Measurements from ENCODE around the gene EDNRA. TPM values are rescaled to one million over a fixed set of nuclear protein-coding genes. Genes with fewer than 3 reads are reported as not detected.

EDNRA gene
- total and polyA plus RNA-seq, 8 donors = 0.58 to 24.6 (median 4.1) TPM; not detected in 1

DNA sequence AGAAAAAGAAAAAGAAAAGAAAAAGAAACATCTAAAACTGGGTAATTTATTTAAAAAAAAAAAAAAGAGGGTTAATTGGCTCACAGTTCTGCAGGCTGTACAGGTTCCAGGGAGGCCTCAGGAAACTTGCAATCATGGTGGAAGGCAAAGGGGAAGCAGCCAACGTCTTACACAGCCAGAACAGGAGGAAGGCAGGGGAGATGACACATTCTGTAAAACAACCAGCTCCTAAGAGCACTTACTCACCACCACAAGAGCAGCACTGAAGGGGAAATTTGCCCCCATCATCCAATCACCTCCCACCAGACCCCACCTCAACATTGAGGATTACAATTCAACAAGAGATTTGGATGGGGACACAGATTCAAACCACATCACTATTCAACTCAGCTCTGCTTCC, 99.5 kb downstream of the EDNRA start:
- intact Hi-C loops (cut with DNase I; ENCODE audit: low total_unique reads) = loop anchor here (10.0 kb wide), 1 partner anchor 416 kb away; no protein-coding TSS in a partner anchor
- Histone ChIP-seq H3K4me3 (no peak overlapping the region), H3K9me3 (peaks cover 0 to 11% (median 3%) of the 10 kb centered on the region in 4 donors), H3K27me3 (no peaks in the 10 kb centered on the region), H3K27ac (no peak overlapping the region), H3K36me3 (no peaks in the 10 kb centered on the region), H3K4me1 (peaks cover 0 to 11% (median 0%) of the 10 kb centered on the region in 4 donors)
- 33 to 68% (median 45%) methylated on average over 1 of the region's 1 CpG for WGBS, 5 donors
- no peak for DNase-seq
- no peak for TF ChIP-seq POLR2A (IDR thresholded peaks at IDR 0.05)
- TF ChIP-seq POLR2AphosphoS5 (IDR thresholded peaks at IDR 0.05) = no peak
- TF ChIP-seq EP300 (IDR thresholded peaks at IDR 0.05) = no peak
- TF ChIP-seq CTCF (IDR thresholded peaks at IDR 0.05) = no peak

DNA sequence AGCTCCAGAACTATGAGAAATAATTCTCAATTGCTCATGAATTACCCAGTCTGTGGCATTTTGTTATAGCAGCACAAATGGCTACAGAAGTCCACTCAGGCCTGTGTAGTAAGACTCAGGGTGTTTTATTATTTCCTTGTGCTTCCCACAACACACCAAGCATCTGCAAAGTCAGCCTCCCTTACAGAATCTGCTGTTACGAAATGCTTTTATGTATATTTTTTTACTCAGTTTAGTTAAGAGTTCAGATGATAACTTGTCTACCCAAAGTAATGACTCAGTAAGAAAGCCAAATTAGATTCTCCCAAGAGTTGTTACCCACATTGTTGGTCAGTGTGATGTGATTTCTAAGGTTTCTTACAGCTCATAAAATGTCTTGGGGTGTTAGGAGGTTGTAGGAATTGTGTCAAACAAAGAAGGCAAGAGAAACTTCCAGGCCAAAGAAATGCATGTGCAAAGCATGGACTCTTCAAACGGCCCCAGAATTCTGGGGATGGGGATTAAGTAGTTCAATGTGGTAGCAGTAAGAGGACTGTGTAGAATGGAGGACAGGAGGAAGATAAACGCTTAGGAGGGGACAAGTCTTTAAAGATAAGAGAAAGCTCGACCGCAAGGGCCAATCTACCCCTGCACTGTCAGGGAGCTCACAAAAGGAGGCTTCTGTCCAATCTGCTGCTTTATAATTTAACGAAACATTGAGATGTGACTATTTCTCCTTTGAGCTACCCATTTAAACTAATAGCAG, 100.9 kb downstream of the EDNRA start:
- Histone ChIP-seq H3K36me3 (no peaks in the 10 kb centered on the region), H3K27me3 (no peaks in the 10 kb centered on the region), H3K9me3 (peaks cover 0 to 11% (median 3%) of the 10 kb centered on the region in 4 donors), H3K27ac (no peak overlapping the region), H3K4me3 (no peak overlapping the region), H3K4me1 (peaks cover 0 to 11% (median 0%) of the 10 kb centered on the region in 4 donors)
- no peak for TF ChIP-seq EP300 (IDR thresholded peaks at IDR 0.05)
- TF ChIP-seq POLR2AphosphoS5 (IDR thresholded peaks at IDR 0.05) = no peak
- no peak for TF ChIP-seq POLR2A (IDR thresholded peaks at IDR 0.05)
- TF ChIP-seq CTCF (IDR thresholded peaks at IDR 0.05) = no peak
- intact Hi-C loops (cut with DNase I; ENCODE audit: low total_unique reads) = loop anchor here (10.0 kb wide), 1 partner anchor 417 kb away; no protein-coding TSS in a partner anchor
- WGBS, 5 donors = 83 to 86% (median 84%) methylated on average over 6 of the region's 6 CpGs
- DNase-seq = no peak

DNA sequence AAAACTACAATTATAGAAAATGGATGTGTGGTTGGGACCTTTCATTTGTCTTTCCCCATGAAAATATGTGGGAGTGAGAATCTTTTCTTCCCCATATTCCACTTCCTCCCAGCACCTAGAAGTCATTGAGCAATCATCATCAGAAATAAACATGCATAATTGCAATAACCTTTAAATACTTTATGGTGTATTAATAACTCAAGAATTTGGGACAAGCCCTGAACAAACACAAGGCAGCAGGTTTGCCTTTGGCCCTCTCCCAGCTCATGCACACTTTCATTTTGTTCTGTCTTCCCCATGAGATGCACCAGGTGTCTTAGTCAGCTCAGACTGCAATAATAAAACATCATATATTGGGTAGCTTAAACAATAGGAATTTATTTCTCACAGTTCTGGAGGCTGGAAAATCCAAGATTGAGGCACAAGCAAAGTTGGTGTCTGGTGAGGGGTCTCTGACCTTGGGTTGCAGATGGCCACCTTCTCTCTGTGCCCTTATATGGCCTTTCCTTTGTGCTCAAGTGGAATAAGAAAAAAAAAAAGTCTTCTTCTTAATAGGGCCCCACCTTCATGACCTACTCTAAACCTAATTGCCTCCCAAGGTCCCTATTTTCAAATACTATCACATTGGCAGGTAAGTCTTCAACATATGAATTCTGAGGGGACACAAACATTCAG, 101.6 kb downstream of the EDNRA start:
- Histone ChIP-seq H3K36me3 (no peaks in the 10 kb centered on the region), H3K4me1 (peaks cover 0 to 11% (median 0%) of the 10 kb centered on the region in 4 donors), H3K9me3 (peaks cover 0 to 11% (median 3%) of the 10 kb centered on the region in 4 donors), H3K27ac (no peak overlapping the region), H3K4me3 (no peak overlapping the region), H3K27me3 (no peaks in the 10 kb centered on the region)
- intact Hi-C loops (cut with DNase I; ENCODE audit: low total_unique reads) = loop anchor here (10.0 kb wide), 1 partner anchor 418 kb away; no protein-coding TSS in a partner anchor
- DNase-seq = no peak
- TF ChIP-seq POLR2AphosphoS5 (IDR thresholded peaks at IDR 0.05) (no peak), EP300 (IDR thresholded peaks at IDR 0.05) (no peak), CTCF (IDR thresholded peaks at IDR 0.05) (no peak), POLR2A (IDR thresholded peaks at IDR 0.05) (no peak)

GRCh38 chr4:147583876-147584275, 103.0 kb downstream of the EDNRA start:
- TF ChIP-seq CTCF (IDR thresholded peaks at IDR 0.05) (no peak), POLR2A (IDR thresholded peaks at IDR 0.05) (no peak), POLR2AphosphoS5 (IDR thresholded peaks at IDR 0.05) (no peak), EP300 (IDR thresholded peaks at IDR 0.05) (no peak)
- no peak overlapping the region for H3K4me3 ChIP-seq
- no peaks in the 10 kb centered on the region for H3K27me3 ChIP-seq
- no peak overlapping the region for H3K27ac ChIP-seq
- no peaks in the 10 kb centered on the region for H3K36me3 ChIP-seq
- peaks cover 0 to 11% (median 0%) of the 10 kb centered on the region in 4 donors for H3K4me1 ChIP-seq
- 76 to 84% (median 81%) methylated on average over 1 of the region's 1 CpG for WGBS, 5 donors
- intact Hi-C loops (cut with DNase I; ENCODE audit: low total_unique reads) = loop anchor here (10.0 kb wide), 1 partner anchor 419 kb away; no protein-coding TSS in a partner anchor
- peaks cover 0 to 11% (median 3%) of the 10 kb centered on the region in 4 donors for H3K9me3 ChIP-seq
- DNase-seq = no peak
